ENCODE measurements around the gene GLRX3. TPM values are rescaled to one million over a fixed set of nuclear protein-coding genes. Genes with fewer than 3 reads are reported as not detected.

GLRX3 gene
- total RNA-seq, 4 donors from 2014 or later = 36.3 to 41.3 (median 39.7) TPM

DNA sequence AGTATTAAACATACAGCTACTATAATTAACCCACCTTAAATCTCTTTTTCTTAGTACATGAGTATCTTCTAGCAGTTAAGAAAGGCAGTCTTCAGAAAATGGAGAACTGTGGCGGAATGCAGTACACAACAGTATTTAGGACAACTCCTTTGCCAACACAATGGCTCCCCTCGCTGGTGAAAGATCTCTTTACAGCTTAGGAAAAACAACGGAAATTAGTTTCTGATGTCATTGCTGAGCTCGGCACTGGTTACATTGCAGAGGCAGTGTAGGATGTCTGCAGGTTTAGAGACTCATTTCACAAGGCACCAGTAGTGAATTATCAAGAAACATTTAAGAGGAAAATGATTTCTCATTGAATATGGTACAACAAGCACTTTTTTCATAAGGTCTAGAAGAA is 43.4 kb downstream of the GLRX3 start:
- intact Hi-C loops (cut with DNase I) = no loop called here
- WGBS, 2 donors = 53 to 61% methylated on average over 4 of the region's 4 CpGs
- TF ChIP-seq POLR2A (IDR thresholded peaks at IDR 0.05) = no peak
- TF ChIP-seq, protein P1, sequence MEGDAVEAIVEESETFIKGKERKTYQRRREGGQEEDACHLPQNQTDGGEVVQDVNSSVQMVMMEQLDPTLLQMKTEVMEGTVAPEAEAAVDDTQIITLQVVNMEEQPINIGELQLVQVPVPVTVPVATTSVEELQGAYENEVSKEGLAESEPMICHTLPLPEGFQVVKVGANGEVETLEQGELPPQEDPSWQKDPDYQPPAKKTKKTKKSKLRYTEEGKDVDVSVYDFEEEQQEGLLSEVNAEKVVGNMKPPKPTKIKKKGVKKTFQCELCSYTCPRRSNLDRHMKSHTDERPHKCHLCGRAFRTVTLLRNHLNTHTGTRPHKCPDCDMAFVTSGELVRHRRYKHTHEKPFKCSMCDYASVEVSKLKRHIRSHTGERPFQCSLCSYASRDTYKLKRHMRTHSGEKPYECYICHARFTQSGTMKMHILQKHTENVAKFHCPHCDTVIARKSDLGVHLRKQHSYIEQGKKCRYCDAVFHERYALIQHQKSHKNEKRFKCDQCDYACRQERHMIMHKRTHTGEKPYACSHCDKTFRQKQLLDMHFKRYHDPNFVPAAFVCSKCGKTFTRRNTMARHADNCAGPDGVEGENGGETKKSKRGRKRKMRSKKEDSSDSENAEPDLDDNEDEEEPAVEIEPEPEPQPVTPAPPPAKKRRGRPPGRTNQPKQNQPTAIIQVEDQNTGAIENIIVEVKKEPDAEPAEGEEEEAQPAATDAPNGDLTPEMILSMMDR (IDR thresholded peaks at IDR 0.05) = no peak
- Histone ChIP-seq H3K4me3 (replicated peaks in 1 of 3) (no peak overlapping the region), H3K36me3 (peaks cover 32 to 39% of the 10 kb centered on the region in 2 donors), H3K27ac (no peak overlapping the region), H3K27me3 (no peaks in the 10 kb centered on the region), H3K9me3 (no peaks in the 10 kb centered on the region), H3K4me1 (no peaks in the 10 kb centered on the region)
- no peak for DNase-seq

DNA sequence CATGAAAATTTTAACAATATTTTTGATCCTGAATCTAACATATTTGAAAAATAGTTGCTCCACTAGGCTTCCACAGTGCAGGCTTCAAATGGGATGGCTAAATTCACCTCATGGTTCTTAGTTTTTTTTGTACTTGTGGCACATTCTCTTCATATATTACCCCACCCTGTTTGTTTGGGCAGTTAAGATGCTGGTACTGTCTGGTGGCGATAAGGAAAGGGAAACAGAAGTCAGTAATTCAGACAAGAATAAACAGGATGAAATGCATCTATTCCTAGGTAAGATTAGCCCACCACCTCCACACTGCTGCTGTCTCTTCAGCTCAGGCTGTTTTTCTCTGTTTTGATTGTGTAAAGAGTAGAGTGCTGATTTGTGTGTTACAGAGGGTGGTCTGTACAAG is 44.2 kb downstream of the GLRX3 start:
- Histone ChIP-seq H3K9me3 (no peaks in the 10 kb centered on the region), H3K36me3 (peaks cover 32 to 34% of the 10 kb centered on the region in 2 donors), H3K27me3 (no peaks in the 10 kb centered on the region), H3K27ac (no peak overlapping the region), H3K4me3 (replicated peaks in 1 of 3) (no peak overlapping the region), H3K4me1 (no peaks in the 10 kb centered on the region)
- DNase-seq = no peak
- no peak for TF ChIP-seq POLR2A (IDR thresholded peaks at IDR 0.05)
- TF ChIP-seq, protein P1 (IDR thresholded peaks at IDR 0.05) = no peak
- whole genome bisulfite sequencing, 2 donors = 93 to 95% methylated on average over 1 of the region's 1 CpG
- intact Hi-C loops (cut with DNase I) = no loop called here

DNA sequence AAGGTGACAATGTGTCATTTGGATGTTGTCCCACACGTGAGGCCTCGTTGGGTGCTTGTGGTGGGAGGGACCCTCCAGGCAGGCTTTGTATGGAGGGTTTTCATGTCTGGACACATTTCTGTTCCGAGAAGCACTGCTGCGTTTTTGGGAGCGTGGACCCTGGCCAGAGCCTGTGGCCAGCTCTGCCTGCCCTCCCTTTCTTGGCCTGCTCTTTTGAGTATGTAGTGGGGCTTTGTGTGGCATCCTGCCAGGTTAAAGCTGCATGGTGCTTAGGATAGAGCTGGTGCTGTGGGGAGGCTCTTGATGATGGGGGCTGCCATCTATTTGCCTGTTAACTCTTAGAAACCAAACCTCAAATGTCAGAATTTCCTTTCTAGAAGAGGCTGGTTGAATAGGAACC is 45.7 kb downstream of the GLRX3 start:
- H3K27ac ChIP-seq = no peak overlapping the region
- WGBS, 2 donors = 85 to 87% methylated on average over 5 of the region's 5 CpGs
- no peaks in the 10 kb centered on the region for H3K9me3 ChIP-seq
- H3K36me3 ChIP-seq = peaks cover 32 to 34% of the 10 kb centered on the region in 2 donors
- no peak for DNase-seq
- intact Hi-C loops (cut with DNase I) = no loop called here
- no peaks in the 10 kb centered on the region for H3K4me1 ChIP-seq
- no peak overlapping the region for H3K4me3 ChIP-seq (replicated peaks in 1 of 3)
- TF ChIP-seq, protein P1 (IDR thresholded peaks at IDR 0.05) = no peak
- TF ChIP-seq POLR2A (IDR thresholded peaks at IDR 0.05) = no peak
- no peaks in the 10 kb centered on the region for H3K27me3 ChIP-seq

DNA sequence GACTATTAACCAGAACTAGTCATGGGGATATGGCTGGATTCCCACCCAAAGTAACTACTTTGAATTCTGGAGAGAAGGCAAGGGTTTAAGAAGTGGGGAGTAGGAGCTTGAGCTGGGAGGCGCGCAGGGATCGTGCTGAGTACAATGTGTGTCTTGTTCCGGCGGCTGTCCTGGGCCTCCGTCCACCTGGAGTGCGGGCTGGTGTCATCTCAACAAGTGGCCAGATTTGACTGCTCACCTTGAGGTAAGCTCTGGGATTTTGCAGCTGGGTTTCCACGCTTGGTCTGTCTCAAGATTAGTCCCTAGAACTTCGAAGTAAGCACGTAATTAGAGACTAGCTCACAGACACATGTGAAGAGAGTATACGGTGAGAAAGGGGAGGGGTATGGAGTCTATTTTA is 49.4 kb downstream of the GLRX3 start:
- Histone ChIP-seq H3K27ac (no peak overlapping the region), H3K9me3 (no peaks in the 10 kb centered on the region), H3K27me3 (no peaks in the 10 kb centered on the region), H3K4me3 (replicated peaks in 1 of 3) (no peak overlapping the region), H3K4me1 (peaks cover 1 to 3% of the 10 kb centered on the region in 2 donors), H3K36me3 (peaks cover 22 to 27% of the 10 kb centered on the region in 2 donors)
- 90 to 93% methylated on average over 11 of the region's 11 CpGs for WGBS, 2 donors
- DNase-seq = no peak
- intact Hi-C loops (cut with DNase I) = no loop called here
- TF ChIP-seq, protein P1 (IDR thresholded peaks at IDR 0.05) = no peak
- no peak for TF ChIP-seq POLR2A (IDR thresholded peaks at IDR 0.05)

DNA sequence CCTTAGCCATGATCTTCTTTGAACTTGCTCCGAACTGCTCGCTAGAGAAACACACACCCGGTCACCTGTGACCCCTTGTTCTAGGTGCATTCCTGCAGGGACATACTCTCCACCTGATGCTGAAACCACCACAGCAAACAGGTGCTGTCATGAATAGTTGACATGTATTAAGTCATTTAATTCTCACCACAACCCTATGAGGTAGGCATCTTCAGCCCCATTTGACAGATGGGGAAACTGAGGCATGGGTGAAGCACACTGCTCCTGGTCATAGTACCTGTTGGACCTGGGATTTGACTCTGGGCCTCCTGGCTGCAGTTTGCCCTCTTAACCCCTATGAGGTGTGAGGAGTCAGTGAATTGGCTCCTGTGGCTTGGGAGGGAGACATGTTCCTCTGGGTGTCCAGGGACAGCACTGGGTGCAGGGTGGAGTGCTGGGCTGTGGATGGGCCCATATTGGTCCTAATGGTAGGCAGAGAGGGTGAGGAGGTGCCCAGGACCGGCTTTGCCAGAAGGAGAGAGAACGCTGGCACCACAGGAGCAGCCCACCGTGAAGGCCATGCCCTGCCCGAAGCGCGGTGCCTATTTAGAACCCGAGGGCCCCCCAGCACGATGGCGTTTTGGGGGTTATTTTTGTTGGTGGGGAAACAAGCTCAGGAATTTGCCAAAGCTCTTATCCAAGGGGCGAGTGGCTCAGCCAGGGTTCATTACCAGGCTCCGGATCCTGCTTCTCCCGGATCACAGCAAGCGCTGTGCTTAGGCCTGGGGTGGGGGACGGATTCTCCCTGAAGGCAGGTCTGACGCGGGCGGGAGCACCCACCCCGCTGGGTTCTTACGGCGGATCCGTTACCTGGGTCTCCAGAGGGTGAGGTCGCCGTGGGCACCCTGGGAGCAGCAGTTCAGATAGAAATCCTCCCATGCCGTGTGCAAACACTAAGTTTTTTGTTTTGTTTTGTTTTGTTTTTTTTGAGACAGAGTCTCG is 52.3 kb downstream of the GLRX3 start:
- H3K27me3 ChIP-seq = no peaks in the 10 kb centered on the region
- H3K4me3 ChIP-seq (replicated peaks in 1 of 3) = no peak overlapping the region
- TF ChIP-seq POLR2A (IDR thresholded peaks at IDR 0.05) = no peak
- TF ChIP-seq, protein P1 (IDR thresholded peaks at IDR 0.05) = no peak
- H3K36me3 ChIP-seq = peaks cover 3 to 10% of the 10 kb centered on the region in 2 donors
- H3K4me1 ChIP-seq = peaks cover 5 to 8% of the 10 kb centered on the region in 2 donors
- 90 to 92% methylated on average over 19 to 27 of the region's 28 CpGs for WGBS, 2 donors
- DNase-seq = no peak
- H3K9me3 ChIP-seq = no peaks in the 10 kb centered on the region
- intact Hi-C loops (cut with DNase I) = no loop called here
- H3K27ac ChIP-seq = no peak overlapping the region
